NCI-H146 treated with DMSO at 0.1 percent for 48 hours (cell line): ENCODE results near the gene OR2AT4.
"Not testable (repeated sequence)": the region's sequence is repeated elsewhere in the genome, so short reads cannot be mapped to it uniquely, and the experiment has no call there.

Source experiments
- DNase-seq: peaks from one replicate; lab custom pipeline; 2025; ENCODE audit not compliant: unreplicated experiment; lab: John Stamatoyannopoulos, UW

OR2AT4 gene

DNA sequence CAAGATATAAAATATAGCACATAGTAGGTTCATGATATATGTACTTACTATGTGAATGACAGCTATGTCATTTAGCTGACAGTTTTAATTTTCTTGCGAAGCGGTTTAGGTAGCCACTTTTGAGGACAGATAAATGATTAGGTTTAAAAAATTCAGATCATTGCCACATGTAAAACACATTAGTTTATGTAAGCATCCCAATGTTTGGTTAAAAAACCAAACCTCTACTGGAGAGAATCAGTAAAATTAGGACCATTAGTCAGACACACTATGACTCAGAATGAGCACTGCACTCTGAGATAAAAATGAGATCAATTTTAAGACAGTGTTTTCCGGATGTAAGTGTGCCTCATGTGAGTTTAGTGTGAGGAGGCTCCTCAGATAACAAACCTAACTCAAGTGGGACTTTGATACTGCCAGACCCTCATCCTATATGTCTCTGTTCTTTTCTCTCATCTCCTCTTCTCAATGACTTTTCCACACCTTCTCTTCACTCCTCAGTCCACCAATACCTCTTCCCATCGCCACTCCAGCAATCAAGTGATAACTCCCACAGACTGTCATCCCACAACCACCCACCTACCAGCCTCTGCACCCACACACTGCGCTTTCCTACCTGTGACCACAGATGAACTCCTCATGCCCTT lies 6.8 kb upstream of the OR2AT4 start:
- no peak for DNase-seq

DNA sequence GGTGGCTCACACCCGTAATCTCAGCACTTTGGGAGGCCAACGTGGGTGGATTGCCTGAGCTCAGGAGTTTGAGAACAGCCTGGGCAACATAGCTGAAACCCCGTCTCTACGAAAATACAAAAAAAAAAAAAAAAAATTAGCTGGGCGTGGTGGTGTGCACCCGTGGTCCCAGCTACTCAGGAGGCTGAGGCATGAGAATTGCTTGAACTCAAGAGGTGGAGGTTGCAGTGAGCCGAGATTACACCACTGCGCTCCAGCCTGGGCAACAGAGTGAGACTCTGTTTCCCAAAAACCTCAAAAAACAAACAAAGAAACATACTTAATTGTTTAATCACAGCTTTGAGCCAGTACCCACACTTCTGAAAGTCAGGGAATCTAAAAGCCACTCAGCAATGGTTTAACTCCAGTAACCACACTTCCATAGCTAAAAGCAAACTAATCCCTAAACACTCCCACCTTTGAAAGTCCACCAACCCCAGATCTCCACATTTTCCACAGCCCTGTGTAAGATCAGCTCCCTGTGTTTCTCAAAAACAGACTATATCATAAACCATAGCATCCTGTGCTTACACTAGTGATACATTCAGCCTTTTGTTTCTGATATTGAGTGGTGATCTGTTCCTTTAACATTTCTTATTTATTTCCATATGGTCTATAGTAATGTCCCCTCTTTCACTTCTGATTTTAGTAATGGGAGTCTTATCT lies 4.9 kb upstream of the OR2AT4 start:
- DNase-seq: no peak

DNA sequence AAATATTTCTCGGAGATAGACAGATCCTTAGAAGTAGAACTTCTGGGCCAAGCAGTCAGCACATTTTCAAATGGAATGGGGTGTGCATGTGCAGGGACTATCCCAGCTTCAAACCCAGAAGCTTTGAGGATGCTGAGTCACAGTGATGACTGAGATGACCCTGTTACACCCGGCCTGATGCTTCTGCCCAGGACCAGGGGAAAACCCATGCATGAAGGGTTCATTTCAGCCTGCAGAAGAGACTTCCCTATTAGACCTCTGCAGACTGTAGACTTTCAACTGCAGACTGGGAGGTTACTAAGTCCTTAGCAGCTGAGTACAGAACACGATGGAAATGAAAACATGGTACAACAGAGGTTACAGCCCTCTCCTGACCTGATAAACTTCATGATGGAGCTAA lies 3.6 kb upstream of the OR2AT4 start:
- no peak for DNase-seq

DNA sequence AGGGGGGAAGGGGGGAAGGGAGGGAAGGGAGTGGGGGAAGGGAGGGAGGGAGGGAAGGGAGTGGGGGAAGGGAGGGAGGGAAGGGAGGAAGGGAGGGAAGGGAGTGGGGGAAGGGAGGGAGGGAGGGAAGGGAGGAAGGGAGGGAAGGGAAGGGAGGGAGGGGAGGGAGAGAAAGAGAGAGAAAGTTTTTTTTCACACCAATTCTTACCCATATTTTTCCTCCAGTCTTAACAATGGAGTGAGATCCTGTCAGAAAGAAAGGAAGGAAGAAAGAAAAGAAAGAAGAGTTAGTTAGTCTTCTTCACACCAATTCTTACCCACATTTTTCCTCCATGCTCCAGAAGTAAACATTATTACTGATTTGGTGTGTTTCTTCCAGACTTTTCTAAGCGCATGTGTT lies 3.0 kb upstream of the OR2AT4 start:
- DNase-seq: no peak

DNA sequence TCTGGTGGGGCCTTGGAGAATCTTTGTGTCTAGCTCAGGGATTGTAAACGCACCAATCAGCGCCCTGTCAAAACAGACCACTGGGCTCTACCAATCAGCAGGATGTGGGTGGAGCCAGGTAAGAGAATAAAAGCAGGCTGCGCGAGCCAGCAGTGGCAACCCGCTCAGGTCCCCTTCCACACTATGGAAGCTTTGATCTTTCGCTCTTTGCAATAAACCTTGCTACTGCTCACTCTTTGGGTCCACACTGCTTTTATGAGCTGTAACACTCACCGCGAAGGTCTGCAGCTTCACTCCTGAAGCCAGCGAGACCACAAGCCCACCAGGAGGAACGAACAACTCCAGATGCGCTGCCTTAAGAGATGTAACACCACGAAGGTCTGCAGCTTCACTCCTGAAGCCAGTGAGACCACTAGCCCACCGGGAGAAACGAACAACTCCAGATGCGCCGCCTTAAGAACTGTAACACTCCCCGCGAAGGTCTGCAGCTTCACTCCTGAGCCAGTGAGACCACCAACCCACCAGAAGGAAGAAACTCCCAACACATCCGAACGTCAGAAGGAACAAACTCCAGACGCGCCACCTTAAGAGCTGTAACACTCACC lies 2.3 kb upstream of the OR2AT4 start:
- not testable (repeated sequence) for DNase-seq

DNA sequence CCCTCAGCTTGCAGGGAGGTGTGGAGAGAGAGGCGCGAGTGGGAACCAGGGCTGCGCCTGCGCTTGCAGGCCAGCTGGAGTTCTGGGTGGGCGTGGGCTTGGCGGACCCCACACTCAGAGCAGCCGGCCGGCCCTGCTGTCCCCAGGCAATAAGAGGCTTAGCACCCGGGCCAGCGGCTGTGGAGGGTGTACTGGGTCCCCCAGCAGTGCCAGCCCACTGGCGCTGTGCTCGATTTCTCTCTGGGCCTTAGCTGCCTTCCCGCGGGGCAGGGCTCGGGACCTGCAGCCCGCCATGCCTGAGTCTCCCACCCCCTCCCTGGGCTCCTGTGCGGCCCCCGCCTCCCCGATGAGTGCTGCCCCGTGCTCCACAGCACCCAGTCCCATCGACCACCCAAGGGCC lies 1.5 kb upstream of the OR2AT4 start:
- not testable (repeated sequence) for DNase-seq

DNA sequence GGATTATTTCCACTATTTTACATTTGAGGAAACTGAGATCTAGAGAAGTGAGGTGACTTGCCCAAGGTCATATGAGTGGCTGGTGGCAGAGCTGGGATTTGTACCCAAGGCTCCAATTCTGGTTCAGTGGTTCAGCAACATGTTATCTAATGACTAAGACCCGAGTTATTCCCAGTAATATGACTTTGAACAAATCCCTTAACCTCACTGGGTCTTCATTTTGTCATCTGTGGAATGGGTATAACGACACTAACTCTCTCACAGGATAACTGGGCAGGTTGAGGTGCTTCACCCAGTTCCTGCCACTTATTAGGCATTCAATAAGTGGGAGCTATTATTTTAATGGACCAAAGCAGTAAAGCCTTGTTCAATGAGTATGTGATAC lies 489 bp upstream of the OR2AT4 start:
- no peak for DNase-seq

DNA sequence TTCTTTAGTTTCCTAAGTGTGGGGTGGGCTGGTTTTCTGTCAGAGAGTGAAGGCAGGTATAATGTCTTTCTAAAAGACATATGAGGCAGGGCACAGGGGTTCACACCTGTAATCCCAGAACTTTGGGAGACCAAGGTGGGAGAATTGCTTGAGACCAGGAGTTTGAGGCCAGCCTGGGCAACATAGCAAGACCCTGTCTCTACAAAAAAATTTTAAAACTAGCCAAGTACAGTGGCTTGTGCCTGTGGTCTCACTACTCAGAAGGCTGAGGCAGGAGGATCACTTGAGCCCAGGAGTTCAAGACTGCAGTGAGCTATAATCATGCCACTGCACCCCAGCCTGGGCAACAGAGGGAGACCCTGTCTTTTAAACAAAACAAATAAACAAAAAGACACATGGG lies 2.3 kb downstream of the OR2AT4 start:
- not testable (repeated sequence) for DNase-seq

DNA sequence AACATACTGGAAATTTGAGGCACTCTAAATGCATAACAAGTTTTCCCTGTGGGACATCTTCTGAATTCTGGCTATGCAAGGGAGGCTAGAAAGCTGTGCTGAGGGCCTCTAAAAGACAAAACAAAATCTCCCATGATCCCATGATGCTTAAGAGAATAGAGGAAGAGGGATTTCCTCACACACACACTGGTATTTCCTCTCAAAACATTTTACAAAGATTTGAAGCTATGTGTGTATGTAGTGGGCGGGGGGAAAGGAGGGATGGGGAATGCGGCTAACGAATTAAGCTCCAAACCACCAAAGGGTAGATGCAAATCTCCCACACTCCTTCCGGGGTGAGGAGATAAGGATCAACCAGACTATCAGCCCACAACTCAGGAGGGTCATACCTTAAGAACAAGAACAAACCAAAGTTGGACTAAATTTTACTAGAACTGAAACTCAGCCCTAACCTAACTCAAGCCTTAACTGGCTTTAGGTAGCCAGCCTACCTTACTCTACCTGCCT lies 6.0 kb downstream of the OR2AT4 start:
- DNase-seq: no peak

DNA sequence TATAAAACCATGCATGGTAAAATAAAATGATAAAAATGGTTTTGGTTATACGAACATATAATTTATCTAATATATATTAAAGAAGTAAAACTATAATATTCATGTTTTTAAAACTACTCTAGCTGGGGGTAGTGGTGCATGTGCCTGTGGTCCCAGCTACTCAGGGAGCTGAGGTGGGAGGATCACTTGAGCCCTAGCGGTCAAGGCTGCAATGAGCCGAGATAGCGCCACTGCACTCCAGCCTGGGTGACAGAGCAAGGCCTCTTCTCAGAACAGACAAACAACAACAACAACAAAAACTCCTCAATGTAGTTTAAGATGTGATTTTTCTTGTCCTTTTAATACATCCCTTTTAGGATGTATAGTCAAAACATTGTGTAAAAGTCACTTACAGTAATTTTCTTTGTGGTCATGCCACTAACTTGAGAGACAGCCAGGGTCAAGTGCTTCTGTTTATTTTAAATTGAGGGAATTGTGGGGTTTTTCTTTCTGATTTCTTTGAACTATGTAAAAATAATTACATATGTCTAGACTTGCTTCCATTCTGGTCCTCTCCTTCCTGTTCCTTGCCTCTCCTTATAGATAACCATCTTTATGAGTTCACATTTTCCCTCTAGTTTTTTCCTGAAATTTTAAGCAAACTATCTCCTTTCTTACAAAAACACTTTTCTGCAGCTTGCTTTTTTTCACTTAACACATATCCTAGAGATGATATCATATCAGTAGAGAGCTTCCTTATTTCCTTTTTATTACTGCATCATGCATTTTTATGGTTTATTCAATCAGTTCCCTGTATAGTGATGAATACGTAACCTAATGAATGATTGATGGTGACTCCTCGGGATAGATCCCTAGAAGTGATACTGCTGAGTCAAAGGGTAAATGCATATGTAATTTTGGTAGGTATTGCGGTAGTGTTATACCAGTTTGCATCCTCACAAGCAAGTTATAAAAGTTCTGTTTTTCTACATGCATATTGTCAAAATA lies 9.1 kb downstream of the OR2AT4 start:
- no peak for DNase-seq

DNA sequence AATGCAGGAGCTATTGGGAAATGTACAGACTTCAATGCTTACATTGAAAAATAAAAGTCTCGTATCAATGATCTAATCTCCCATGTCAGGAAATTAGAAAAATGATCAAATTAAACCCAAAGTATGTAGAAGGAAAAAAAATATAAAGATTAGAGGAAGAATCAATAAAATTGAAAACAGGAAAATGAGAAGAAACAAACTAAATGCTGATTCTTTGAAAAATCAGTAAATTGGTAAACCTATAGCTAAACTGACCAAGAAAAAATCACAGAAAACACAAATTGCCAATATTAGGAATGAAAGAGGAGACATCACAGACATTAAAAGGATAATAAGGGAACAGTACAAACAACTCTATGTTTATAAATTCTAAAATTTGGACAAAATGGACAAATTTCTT lies 11.8 kb downstream of the OR2AT4 start:
- no peak for DNase-seq

DNA sequence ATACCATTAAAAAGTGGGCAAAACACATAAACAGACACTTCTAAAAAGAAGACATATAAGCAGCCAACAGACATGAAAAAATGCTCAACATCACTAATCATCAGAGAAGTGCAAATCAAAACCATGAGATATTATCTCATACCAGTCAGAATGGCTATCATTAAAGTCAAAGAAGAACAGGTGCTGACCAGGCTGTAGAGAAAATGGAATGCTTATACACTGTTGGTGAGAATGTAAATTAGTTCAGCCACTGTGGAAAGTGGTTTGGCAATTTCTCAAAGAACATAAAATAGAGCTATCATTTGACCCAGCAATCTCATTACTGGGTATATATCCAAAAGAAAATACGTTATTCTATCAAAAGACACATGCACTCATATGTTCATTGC lies 13.5 kb downstream of the OR2AT4 start:
- DNase-seq: no peak

DNA sequence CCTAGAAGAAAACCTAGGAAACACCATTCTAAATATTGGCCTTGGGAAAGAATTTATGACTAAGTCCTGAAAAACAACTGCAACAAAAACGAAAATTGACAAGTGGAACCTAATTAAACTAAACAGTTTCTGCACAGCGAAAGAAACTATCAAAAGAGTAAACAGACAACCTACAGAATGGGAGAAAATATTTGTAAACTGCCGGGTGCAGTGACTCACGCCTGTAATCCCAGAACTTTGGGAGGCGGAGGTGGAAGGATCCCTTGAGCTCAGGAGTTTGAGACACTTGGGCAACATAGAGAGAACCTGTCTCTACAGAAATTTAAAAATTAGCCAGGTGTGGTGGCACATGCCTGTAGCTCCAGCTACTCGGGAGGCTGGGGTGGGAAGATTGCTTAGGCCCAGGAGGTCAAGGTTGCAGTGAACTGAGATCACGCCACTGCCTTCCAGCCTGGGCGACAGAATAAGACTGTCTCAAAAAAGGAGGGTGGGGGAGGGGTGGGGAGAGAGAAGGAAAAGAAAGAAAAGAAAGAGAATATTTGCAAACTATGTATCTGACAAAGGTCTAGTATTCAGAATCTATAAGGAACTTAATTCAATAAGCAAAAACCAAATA lies 14.0 kb downstream of the OR2AT4 start:
- no peak for DNase-seq

DNA sequence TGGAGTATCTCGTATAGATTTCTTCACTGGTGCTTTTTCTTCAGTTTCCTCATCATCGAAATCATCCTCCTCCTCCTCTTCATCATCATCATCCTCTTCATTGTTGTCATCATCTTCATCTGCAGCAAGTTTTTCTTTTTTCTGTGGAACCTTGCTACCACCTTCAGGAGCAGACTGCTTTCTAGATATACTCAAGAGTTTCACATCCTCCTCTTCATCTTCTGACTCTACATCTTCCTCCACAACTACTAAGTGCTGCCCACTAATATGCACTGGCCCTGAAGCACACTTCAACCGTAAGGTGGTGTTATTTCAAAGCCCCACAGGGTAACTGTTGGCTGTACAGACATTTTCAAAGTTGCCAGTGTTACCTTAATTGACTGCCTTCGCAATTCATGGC lies 17.1 kb downstream of the OR2AT4 start:
- DNase-seq: no peak

DNA sequence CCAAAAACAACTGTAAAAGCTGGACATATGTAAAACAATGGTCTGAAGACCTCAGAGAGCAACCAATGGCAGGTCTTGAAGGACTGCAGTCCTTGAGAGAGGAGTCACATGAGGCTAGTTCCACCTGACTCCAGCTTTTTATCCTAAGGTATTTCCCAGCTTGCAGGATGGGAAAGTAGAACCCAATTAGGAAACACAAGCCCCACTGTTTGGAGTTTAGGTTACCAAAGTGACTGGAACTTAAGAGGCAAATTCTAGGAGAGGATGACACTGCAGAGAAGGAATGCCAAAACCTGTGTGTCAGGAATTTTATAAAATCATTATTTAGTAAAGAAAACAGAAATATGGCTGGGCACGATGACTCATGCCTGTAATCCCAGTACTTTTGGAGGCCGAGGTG lies 18.4 kb downstream of the OR2AT4 start:
- no peak for DNase-seq

DNA sequence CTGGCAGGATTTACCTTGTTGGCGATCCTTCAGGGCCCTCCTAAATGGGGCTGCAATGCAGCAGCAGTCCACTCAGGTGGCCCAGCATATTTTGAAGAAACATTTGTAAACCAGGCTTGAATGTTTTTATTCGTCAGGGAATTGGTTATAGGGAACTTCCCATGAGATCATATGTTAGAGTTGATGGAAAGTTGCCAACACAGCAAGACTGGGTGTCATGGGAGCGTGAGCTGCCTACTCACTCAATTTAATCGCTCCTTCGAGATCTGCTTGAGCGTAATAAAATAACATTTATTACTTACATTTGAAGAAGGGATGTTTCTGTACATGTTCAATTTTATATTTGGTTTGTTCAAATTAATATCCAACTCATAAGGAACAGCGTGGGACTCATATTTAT lies 19.4 kb downstream of the OR2AT4 start:
- no peak for DNase-seq

DNA sequence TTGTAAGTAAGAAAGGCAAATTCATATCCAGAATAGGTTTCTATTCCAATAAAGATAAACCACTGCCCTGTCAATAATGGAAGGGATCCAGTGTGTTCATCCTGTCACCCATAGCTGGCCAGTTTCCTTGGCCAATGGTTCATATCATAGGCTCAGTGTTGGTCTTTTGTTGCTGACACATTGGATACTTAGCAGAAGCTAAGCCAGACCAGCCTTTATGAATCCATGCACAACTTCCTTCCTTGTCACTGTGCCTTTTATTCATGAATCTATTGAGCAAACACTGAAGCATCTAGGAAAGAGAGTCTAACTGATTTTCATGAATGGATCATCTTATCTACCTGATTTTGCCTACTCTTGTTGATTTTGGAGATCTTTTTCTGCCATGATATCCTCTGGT lies 20.0 kb downstream of the OR2AT4 start:
- DNase-seq: no peak

DNA sequence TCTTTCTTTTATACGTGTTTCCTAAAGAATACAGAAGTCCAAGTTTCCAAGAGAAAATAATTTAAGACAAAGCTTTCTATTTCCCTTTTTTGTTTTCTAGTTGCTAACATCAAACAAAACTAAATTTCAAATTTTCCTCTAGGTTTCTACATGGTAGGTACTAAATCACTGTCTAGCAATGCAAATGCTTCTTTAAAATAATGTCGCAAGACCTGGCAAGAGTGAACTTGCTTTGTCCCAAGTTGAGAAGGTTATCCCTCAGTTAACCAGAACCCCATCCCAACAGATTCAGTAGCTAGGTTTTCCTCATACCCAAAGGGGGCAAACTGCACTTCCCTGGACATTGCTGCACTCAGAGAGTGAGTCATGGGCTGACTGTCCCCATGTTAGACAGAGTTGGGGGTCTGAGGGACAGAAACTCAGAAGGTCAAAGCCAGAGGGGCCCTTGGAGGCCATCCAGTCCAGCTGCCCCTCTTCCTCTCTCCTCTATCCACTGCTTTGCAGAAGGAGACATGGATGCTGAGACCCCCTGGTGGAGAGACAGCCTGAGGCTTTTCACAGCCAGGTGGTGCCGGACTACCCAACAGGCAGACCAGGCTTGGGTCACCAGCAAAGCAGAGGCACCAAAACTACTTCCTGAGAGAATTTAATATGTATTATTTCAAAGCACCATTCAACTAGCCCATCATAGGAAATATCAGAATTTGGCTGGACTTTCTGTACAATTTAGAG lies 23.1 kb downstream of the OR2AT4 start:
- no peak for DNase-seq

DNA sequence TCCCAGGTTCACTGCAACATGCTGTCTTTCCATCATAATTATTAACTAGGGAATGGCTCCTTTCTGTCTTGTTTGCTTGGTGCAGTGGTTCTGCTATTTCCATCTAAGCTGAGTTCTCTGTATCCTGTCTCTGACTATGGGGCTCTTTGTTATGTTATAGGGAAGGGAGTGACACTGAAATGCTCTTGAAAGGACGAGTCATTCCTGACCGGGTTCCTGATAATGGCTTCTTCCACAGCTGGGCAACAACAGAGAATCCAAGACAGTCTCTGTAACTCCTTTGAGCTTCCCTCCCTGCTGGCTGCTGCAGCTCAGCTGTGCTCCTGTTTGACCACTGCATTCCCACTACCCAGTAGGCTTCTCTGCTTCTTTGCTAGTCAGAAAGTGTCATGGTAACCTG lies 24.1 kb downstream of the OR2AT4 start:
- DNase-seq: no peak

DNA sequence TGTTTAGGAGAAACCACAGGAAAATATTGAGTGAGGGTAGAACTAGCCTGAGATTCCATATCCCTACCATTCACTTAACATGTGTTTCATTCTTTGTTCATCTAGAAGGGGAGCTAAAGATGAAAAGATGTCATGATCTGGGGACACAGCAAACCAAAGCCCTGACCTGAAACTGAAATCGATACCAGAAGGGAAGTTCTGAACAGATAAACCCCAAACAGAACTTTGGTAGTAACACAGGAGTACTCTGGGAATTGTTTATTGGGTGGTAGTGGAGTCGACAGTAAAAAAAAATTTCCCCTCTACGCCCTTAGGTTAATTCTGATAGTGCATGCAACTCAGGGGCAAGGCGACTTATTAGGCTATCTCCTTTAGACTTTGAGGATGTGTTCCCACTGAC lies 27.2 kb downstream of the OR2AT4 start:
- DNase-seq: no peak
